DOHH2 (cell line): Measurements from ENCODE around the gene OR51B4.

ENCODE experiments used
- H3F3A ChIP-seq: fragments of 200-600 bp; sonication (generic), shearing (Covaris generic); 2 replicates; pipeline ENCODE4 v1.6.0; 2016; ENCODE audit warnings: antibody characterized with exemption, mild to moderate bottlenecking; ENCODE audit not compliant: control insufficient read depth, insufficient read depth
- H3K27ac ChIP-seq: fragments of 200-600 bp; sonication (generic); 2 replicates; pipeline ENCODE4 v1.5.1; 2014; ENCODE audit warnings: low read depth, mild to moderate bottlenecking, low read length, moderate library complexity
- H3K27me3 ChIP-seq: fragments of 200-600 bp; sonication (generic); 2 replicates; pipeline ENCODE4 v1.6.1; 2014; ENCODE audit warnings: mild to moderate bottlenecking, low read length, mixed read lengths; ENCODE audit not compliant: control insufficient read depth
- H3K36me3 ChIP-seq: fragments of 200-600 bp; sonication (generic); 2 replicates; pipeline ENCODE4 v1.6.1; 2014; ENCODE audit warnings: mild to moderate bottlenecking, low read length, moderate library complexity, mixed read lengths; ENCODE audit not compliant: control insufficient read depth
- H3K4me1 ChIP-seq: fragments of 200-600 bp; sonication (generic); 2 replicates; pipeline ENCODE4 v1.6.1; 2014; ENCODE audit warnings: mild to moderate bottlenecking, low read length, mixed read lengths; ENCODE audit not compliant: control insufficient read depth
- H3K4me2 ChIP-seq: fragments of 200-600 bp; sonication (generic); 2 replicates; pipeline ENCODE4 v1.6.0; 2014; ENCODE audit warnings: mild to moderate bottlenecking, low read length, moderate library complexity
- H3K4me3 ChIP-seq: fragments of 200-600 bp; sonication (generic); 2 replicates; pipeline ENCODE4 v1.5.1; 2014; ENCODE audit warnings: mild to moderate bottlenecking, low read length, mixed read lengths
- H3K79me2 ChIP-seq: fragments of 200-600 bp; sonication (generic); 2 replicates; pipeline ENCODE4 v1.6.1; 2014; ENCODE audit warnings: mild to moderate bottlenecking, low read length, mixed read lengths; ENCODE audit not compliant: control insufficient read depth
- H3K9me2 ChIP-seq: fragments of 200-600 bp; sonication (generic); replicated peaks from 2 replicates; pipeline ENCODE4 v1.6.1; 2014; ENCODE audit warnings: mild to moderate bottlenecking, low read length, mixed read lengths; ENCODE audit not compliant: control insufficient read depth
- H3K9me3 ChIP-seq: fragments of 200-600 bp; sonication (generic); 2 replicates; pipeline ENCODE4 v1.6.1; 2014; ENCODE audit warnings: antibody characterized with exemption, low read length, mixed read lengths; ENCODE audit not compliant: control insufficient read depth, insufficient read depth
- H4K20me1 ChIP-seq: fragments of 200-600 bp; sonication (generic); 2 replicates; pipeline ENCODE4 v1.6.0; 2014; ENCODE audit warnings: low read depth, mild to moderate bottlenecking, antibody characterized with exemption, low read length, moderate library complexity; ENCODE audit not compliant: control insufficient read depth, insufficient read depth
- EZH2phosphoT487 ChIP-seq: fragments of 200-600 bp; sonication (generic); IDR thresholded peaks from 2 replicates; pipeline ENCODE4 v1.6.1; 2017; ENCODE audit warnings: borderline replicate concordance, mild to moderate bottlenecking, antibody characterized with exemption, low read length, moderate library complexity, mixed read lengths
- TF ChIP-seq, protein P1 (sequence below): fragments of 200-600 bp; sonication (generic); IDR thresholded peaks from one replicate; pipeline ENCODE4 v1.5.1; 2014; ENCODE audit warnings: antibody characterized with exemption, mild to moderate bottlenecking, low read depth, low read length; ENCODE audit not compliant: poor library complexity, severe bottlenecking

The OR51B4 gene

DNA sequence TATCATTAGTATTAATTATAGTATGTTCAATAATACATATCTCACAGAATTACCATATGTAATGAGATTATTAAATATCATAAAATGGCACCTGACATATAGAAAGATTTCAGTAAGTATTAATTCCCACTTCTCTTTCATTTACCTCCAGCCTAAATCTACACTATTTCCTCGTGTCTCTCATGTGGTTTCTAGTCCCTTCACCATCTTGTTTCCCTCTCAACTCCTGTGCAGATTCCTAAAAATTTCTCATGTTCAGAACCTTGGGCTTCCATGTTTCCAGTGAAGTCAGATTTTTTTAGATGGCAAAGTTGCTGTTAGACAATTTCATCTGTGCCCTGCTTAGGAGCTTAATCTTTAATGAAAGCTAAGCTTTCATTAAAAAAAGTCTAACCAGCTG is 17.9 kb downstream of the OR51B4 start:
- H3K4me3 ChIP-seq = no peak overlapping the region
- H3K79me2 ChIP-seq = no peaks in the 10 kb centered on the region
- no peaks in the 10 kb centered on the region for H3F3A ChIP-seq
- no peak for TF ChIP-seq EZH2phosphoT487
- TF ChIP-seq, protein P1, sequence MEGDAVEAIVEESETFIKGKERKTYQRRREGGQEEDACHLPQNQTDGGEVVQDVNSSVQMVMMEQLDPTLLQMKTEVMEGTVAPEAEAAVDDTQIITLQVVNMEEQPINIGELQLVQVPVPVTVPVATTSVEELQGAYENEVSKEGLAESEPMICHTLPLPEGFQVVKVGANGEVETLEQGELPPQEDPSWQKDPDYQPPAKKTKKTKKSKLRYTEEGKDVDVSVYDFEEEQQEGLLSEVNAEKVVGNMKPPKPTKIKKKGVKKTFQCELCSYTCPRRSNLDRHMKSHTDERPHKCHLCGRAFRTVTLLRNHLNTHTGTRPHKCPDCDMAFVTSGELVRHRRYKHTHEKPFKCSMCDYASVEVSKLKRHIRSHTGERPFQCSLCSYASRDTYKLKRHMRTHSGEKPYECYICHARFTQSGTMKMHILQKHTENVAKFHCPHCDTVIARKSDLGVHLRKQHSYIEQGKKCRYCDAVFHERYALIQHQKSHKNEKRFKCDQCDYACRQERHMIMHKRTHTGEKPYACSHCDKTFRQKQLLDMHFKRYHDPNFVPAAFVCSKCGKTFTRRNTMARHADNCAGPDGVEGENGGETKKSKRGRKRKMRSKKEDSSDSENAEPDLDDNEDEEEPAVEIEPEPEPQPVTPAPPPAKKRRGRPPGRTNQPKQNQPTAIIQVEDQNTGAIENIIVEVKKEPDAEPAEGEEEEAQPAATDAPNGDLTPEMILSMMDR = no peak
- no peaks in the 10 kb centered on the region for H3K36me3 ChIP-seq
- no peaks in the 10 kb centered on the region for H3K9me2 ChIP-seq
- H3K27me3 ChIP-seq = no peaks in the 10 kb centered on the region
- H3K27ac ChIP-seq = no peak overlapping the region
- H4K20me1 ChIP-seq = no peaks in the 10 kb centered on the region
- H3K9me3 ChIP-seq = no peaks in the 10 kb centered on the region
- H3K4me1 ChIP-seq = no peaks in the 10 kb centered on the region
- no peak overlapping the region for H3K4me2 ChIP-seq

DNA sequence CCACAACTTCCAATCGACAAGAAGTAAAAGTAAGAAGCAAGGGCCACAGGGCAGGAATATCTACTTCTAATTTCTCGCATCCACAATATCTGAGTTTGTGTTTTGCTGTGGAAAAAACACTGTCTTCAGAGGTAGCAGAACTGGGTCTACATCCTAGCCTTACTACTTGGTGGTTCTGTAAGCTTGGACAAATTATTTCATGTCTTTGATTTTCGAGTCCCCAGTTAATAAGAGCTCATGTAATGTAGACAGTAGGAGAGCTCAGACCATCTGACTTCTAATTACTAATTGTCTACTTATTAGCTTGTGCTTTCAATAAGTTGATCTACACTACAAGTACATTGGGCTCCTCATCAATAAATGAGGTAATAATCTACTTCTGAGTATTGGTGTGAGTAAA is 18.7 kb downstream of the OR51B4 start:
- no peak overlapping the region for H3K4me3 ChIP-seq
- H3K9me3 ChIP-seq = no peaks in the 10 kb centered on the region
- no peaks in the 10 kb centered on the region for H3K27me3 ChIP-seq
- no peaks in the 10 kb centered on the region for H4K20me1 ChIP-seq
- H3K36me3 ChIP-seq = no peaks in the 10 kb centered on the region
- no peaks in the 10 kb centered on the region for H3K9me2 ChIP-seq
- H3K79me2 ChIP-seq = no peaks in the 10 kb centered on the region
- no peak overlapping the region for H3K27ac ChIP-seq
- TF ChIP-seq, protein P1 = no peak
- no peak for TF ChIP-seq EZH2phosphoT487
- H3F3A ChIP-seq = no peaks in the 10 kb centered on the region
- no peak overlapping the region for H3K4me2 ChIP-seq
- no peaks in the 10 kb centered on the region for H3K4me1 ChIP-seq

DNA sequence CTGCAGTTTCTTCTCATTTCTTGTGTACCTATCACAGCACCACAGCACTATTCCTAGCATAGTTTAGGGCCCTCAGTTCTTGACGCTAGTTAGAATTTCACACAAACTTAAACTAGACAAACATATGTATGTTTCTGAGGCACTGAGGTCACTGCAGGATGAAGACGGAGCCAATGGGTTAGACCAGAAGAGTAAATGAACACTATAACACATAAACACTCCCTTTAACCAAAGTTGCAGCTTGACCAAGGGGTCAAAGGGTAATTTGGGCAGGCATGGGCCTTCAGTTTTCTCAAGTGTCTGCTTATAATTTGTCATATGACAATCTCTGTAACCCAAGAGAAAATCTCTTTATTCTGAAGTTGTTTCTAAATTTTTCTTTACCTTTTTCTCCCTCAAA is 19.1 kb downstream of the OR51B4 start:
- TF ChIP-seq, protein P1 = no peak
- Histone ChIP-seq H3K4me2 (no peak overlapping the region), H3K27ac (no peak overlapping the region), H3K36me3 (no peaks in the 10 kb centered on the region), H3K9me2 (no peaks in the 10 kb centered on the region), H3K9me3 (no peaks in the 10 kb centered on the region), H3K4me3 (no peak overlapping the region), H3K4me1 (no peaks in the 10 kb centered on the region), H3K79me2 (no peaks in the 10 kb centered on the region), H3F3A (no peaks in the 10 kb centered on the region), H4K20me1 (no peaks in the 10 kb centered on the region), H3K27me3 (no peaks in the 10 kb centered on the region)

DNA sequence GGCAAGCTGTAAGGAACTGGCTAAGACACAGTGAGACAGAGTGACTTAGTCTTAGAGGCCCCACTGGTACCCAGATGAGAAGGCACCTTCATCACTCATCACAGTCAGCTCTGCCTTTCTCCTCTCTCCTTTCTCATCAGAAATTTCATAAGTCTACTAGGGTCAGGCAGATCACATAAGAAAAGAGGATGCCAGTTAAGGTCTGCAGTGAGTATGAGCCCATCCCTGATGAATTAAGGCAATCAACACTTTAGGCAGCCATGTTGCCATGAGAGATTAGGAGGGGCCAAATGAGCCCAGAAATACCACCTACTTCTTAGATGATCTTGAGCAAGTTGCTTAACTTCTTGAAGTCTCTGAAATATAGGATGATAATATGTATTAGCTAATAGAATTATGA is 20.1 kb downstream of the OR51B4 start:
- TF ChIP-seq, protein P1 = no peak
- no peak for TF ChIP-seq EZH2phosphoT487
- Histone ChIP-seq H3K4me2 (no peak overlapping the region), H3K4me3 (no peak overlapping the region), H3K4me1 (no peaks in the 10 kb centered on the region), H3K27me3 (no peaks in the 10 kb centered on the region), H3K9me2 (no peaks in the 10 kb centered on the region), H3K79me2 (no peaks in the 10 kb centered on the region), H3K9me3 (no peaks in the 10 kb centered on the region), H3K27ac (no peak overlapping the region), H3K36me3 (no peaks in the 10 kb centered on the region), H3F3A (no peaks in the 10 kb centered on the region), H4K20me1 (no peaks in the 10 kb centered on the region)
